HL-60 (cell line): Measurements from ENCODE around the gene SLC14A1.

ENCODE experiments used
- DNase-seq, 2 experiments: peaks; one replicate each; pipeline ENCODE4 v3.0.0-alpha.2; 2010 to 2020; ENCODE audit warnings: low read depth in 1 of 2, low spot score in 1 of 2
- H3K27ac ChIP-seq: fragments of 250-450 bp; sonication (Bioruptor Pico); replicated peaks from 2 replicates; pipeline ENCODE4 v1.5.1; 2020; ENCODE audit warnings: mild to moderate bottlenecking, moderate library complexity
- H3K27me3 ChIP-seq: fragments of 250-450 bp; sonication (Bioruptor Pico); 2 replicates; pipeline ENCODE4 v1.5.1; 2021; ENCODE audit warnings: mild to moderate bottlenecking, moderate library complexity; ENCODE audit not compliant: insufficient read depth, poor library complexity, severe bottlenecking
- H3K4me3 ChIP-seq: replicated peaks from 2 replicates; pipeline ENCODE4 v1.5.1; 2011; ENCODE audit warnings: mild to moderate bottlenecking, control low read depth, low read length; ENCODE audit not compliant: insufficient read depth
- CTCF ChIP-seq: IDR thresholded peaks from one replicate; pipeline ENCODE4 v1.5.1; 2011; ENCODE audit warnings: low read length, control low read depth, inconsistent platforms; ENCODE audit not compliant: insufficient read depth
- GABPA ChIP-seq: IDR thresholded peaks from 2 replicates; pipeline ENCODE4 v1.6.1; 2012; ENCODE audit warnings: low read depth
- POLR2AphosphoS5 ChIP-seq: IDR thresholded peaks from 2 replicates; pipeline ENCODE4 v1.6.1; 2012; ENCODE audit warnings: low read depth
- REST ChIP-seq: IDR thresholded peaks from 2 replicates; pipeline ENCODE4 v1.6.1; 2012; ENCODE audit warnings: low read depth; ENCODE audit not compliant: insufficient replicate concordance
- SPI1 ChIP-seq: IDR thresholded peaks from 2 replicates; pipeline ENCODE4 v1.6.1; 2012; ENCODE audit warnings: low read depth, mild to moderate bottlenecking, borderline replicate concordance

The SLC14A1 gene

GRCh38 chr18:45741056-45741455, 17.1 kb downstream of the SLC14A1 start:
- no peak for DNase-seq
- Histone ChIP-seq H3K4me3 (no peak overlapping the region), H3K27ac (no peak overlapping the region), H3K27me3 (no peaks in the 10 kb centered on the region)
- no peak for TF ChIP-seq CTCF
- no peak for TF ChIP-seq SPI1
- TF ChIP-seq POLR2AphosphoS5: no peak
- TF ChIP-seq REST: no peak
- no peak for TF ChIP-seq GABPA

GRCh38 chr18:45745817-45746461, 22.0 kb downstream of the SLC14A1 start:
- no peaks in the 10 kb centered on the region for H3K27me3 ChIP-seq
- H3K4me3 ChIP-seq: no peak overlapping the region
- TF ChIP-seq CTCF (no peak), POLR2AphosphoS5 (no peak), REST (no peak), SPI1 (no peak), GABPA (no peak)
- DNase-seq: no peak
- H3K27ac ChIP-seq: no peak overlapping the region

- Histone ChIP-seq H3K4me3 (no peak overlapping the region), H3K27ac (no peak overlapping the region), H3K27me3 (no peaks in the 10 kb centered on the region)
- TF ChIP-seq POLR2AphosphoS5 (no peak), SPI1 (no peak), REST (no peak), GABPA (no peak), CTCF (no peak)
- no peak for DNase-seq
These were observed 24.5 kb downstream of the SLC14A1 start for GRCh38 chr18:45748501-45748900.
